Pulmonary artery endothelial cell (primary cell): ENCODE results near the gene PEF1. TPM values are rescaled to one million over a fixed set of nuclear protein-coding genes. Genes with fewer than 3 reads are reported as not detected.

Experiments used
- DNase-seq: peaks from one replicate; pipeline ENCODE4 v3.0.0-alpha.2; 2011; ENCODE audit warnings: low read depth, low spot score
- total RNA-seq: library from RNA; depleted of rRNA; stranded (reverse); fragments of >200 nt; gene quantifications from 2 replicates; pipeline ENCODE4 v1.2.3, GENCODE V29; 2014

PEF1 gene
- total RNA-seq, 1 donor from 2014 or later = 99.4 TPM

DNA sequence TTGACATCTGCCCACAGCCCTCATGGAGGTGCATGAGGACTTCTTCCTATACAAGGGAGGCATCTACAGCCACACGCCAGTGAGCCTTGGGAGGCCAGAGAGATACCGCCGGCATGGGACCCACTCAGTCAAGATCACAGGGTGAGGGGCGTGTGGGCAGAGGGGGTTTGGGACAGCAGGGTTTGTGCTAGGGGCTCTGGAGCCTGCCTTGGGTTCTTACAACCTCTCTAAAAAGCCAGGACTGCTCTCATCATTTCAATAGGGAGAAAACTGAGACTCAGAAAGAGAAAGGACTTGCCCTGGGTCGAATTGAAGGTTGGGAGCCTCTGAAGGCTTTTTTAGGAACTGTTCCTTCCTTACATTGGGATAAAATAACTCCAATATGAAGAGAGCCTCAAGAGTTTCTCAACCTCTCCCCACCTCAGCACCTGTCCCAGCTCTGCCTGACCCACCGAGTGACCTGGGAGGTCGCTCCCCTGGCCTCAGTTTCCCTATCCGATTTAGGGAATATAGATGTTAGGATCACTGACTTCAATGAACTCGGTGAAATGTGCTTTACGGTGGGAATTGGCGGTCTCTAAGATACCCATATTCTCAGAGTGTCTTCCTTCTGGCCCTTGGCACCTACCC lies 58.8 kb downstream of the PEF1 start:
- no peak for DNase-seq

DNA sequence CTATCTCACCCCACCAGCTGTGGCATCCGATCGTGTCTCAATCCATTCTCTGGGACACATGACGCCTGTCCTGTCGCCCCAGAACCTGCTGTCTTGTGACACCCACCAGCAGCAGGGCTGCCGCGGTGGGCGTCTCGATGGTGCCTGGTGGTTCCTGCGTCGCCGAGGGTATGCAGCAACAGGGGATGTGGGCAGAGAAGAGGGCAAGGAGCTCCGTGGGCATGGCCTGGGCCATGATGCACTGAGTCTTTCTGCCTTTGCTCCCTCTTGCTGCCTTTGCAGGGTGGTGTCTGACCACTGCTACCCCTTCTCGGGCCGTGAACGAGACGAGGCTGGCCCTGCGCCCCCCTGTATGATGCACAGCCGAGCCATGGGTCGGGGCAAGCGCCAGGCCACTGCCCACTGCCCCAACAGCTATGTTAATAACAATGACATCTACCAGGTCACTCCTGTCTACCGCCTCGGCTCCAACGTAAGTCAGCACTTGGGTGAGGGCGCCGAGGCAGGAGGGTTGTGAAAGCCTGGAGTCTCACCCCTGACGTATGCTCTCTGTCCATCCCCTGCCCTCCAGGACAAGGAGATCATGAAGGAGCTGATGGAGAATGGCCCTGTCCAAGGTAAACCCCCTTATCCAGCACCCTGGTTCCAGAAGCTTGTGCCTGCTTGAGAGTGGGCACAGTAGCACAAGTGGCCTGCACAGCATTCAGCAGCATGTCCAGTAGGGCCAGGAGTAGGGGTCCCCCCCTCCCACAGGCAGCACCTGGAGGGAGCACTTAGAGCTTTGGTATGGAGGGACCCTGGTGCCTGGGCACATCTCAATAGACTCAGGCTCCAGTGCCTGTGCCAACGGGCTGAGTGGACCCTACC lies 59.6 kb downstream of the PEF1 start:
- no peak for DNase-seq

DNA sequence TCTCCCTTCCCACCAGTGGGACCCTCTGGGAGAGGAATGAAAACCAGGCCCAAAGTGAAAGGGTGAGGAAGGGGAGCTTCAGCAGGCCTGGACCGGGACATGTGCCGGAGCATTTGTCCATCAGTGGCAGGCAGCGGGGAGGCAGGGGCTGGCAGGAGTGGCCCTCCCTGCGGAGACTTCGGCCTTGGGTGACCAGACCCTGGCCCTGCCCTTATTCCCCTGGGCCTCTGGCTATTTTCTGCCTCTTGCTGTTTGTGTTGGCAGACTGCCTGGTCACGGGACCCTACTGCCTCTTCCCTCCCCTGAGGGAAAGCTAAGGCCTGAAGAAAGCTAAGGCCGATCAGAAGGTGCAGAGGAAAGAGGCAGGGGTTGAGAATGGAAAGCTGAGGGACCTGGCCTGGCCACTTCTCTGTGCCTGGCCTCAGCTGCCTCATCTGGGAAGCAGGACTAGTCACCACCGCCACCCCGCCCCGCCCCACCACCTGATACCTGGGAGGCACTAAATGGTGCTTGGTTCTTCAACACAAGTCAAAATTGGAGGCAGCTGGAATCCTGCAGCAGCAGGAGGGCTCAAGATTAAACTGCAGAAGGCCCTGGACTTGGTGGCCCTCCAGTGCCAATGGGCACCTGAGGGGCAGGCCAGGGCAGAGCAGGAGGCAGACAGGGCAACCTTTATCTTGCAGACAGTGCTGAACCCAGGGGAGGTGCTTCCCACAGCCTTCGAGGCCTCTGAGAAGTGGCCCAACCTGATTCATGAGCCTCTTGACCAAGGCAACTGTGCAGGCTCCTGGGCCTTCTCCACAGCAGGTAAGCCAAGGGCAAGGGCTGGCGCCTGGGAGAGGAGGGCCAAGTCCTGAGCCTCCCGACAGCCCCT lies 60.4 kb downstream of the PEF1 start:
- DNase-seq = no peak

DNA sequence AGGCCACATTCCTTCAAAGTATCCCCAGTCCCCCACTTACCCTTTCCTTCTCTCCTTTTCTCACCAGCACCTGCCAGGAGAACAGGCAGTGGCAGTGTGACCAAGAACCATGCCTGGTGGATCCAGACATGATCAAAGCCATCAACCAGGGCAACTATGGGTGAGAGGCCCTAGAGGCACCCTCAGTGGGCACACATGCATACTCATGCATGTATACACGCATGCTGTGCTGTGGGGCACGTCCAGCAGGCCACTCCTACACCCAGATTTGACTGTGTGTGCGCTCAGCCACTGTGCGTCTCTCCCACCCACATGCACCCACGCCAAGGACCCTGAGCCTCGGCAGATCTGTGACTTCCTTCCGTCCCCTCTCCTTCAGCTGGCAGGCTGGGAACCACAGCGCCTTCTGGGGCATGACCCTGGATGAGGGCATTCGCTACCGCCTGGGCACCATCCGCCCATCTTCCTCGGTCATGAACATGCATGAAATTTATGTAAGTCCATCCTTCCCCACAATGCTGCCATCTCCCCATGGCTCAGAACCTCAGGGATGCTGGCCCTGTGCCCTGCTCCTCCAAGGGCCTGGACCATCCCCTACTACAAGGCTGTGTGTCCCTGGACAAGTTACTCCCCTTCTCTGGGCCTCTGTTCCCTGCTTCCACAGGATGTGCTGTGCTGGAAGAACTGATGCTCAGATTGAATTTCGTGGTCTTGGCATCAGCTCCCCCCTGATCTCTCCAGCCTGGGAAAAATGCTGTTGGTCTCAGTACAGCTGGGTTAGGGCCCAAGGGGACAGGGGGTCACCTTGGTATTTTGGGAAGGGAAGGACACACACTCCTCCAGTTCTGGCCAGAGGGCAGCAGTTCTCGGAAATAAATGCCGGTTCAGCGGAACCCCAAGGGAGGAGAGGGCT lies 61.3 kb downstream of the PEF1 start:
- no peak for DNase-seq

DNA sequence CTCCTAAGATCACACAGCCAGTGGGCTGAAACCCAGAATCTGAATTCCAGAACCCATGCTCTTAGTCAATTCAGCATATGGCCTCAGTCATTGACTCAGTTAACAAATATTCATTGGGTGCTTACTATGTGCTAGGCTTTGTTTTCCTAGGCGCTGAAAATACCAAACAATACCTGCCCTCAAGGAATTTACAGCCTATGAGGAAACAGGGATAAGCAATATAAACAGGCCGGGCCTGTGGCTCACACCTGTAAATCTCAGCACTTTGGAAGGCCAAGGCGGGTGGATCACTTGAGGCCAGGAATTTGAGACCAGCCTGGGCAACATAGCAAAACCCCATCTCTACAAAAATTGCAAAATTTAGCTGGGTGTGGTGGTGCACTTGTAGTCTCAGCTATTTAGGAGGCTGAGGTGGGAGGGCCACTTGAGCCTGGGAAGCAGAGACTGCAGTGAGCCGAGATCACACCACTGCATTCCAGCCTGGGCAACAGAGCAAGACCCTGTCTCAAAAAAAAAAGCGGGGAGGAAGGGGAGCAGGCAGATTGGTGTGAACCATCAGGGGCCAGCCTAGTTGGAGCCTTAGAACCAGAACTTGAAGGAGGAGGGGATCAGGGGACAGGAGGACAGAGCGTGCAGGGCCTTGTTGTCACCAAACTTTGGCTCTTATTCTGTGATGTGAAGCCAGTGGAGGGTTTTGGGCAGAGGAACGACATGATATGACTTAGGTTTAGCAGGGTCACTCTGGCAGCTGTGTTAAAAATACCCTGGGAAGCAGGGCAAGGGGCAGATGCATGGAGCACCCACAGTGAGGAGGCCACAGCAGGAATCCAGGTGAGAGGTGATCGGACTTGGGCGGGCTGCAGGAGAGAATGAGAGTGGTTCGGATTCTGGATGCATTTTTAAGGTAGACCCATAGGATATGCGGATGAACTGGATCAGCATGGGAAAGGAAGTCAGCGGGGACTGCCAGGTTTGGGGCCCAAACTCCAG lies 62.6 kb downstream of the PEF1 start:
- DNase-seq = no peak

DNA sequence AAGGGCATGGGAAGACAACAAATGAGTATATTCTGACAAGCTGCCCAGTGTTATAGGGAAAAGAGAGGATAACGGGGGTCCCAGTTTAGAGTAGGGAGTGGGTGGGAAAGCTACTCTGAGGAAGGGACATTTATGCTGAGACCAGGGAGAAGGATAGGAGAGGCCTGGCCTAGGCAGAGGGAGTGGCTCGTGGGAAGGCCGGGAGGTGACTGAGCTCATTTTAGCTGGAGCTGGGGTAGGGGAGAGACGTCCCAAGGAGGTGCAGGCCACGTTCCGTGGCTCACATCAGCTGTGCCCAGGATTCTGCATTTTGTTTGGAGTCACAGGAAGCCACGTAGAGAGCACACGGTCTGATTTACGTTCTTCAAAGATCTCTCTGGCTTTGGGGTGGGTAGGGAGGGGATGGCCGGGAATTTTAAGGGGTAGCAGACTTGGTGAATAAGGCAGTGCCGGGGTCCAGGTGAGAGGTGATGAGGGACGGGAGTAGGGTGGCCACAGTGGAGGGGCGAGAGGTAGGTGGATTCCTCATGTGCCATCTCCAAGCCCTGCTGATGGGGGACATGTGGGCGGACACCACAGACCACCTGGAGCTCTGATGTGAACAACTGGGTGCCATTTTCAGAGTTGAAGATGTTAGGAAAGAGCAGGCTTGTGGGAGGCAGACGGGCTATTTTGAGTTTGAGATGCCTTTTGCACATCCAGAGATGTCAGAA lies 63.6 kb downstream of the PEF1 start:
- no peak for DNase-seq

DNA sequence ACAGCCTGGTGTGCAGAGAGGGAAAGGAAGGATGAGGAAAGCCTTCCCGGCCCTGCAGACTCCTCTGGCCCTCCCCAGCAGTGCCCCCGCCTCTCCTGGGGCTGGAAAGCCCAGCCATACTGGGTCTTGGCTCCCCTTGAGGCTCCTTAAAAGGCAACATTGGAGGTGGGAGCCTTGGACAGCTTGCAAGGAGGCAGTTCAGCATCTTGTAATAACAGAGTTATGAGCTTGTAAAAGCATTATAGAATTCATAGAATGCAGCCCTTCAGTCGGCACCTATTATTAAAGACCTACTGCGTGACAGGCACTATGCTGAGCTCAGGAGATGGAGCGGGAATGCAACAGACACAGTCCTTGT lies 64.2 kb downstream of the PEF1 start:
- no peak for DNase-seq

Other genes with a start within 250 kb of the PEF1 start
- 1.3 and 2.4 TPM in 2 replicates for gene SERINC2, start 231.7 kb downstream of the PEF1 start, total RNA-seq
- 373 and 383 TPM in 2 replicates for gene TINAGL1, start 68.4 kb downstream of the PEF1 start, total RNA-seq
- 0.53 and 0.92 TPM in 2 replicates for gene HCRTR1, start 27.2 kb downstream of the PEF1 start, total RNA-seq
- 0.33 and 0.53 TPM in 2 replicates for gene COL16A1, start 59.1 kb upstream of the PEF1 start, total RNA-seq
- gene ADGRB2, start 119.5 kb upstream of the PEF1 start, total RNA-seq = 0.85 and 0.92 TPM in 2 replicates
- 32.6 and 74.8 TPM in 2 replicates for gene SPOCD1, start 171.1 kb upstream of the PEF1 start, total RNA-seq